ENCODE results near the gene TMEM163.
"Not testable (repeated sequence)": the region's sequence is repeated elsewhere in the genome, so short reads cannot be mapped to it uniquely, and the experiment has no call there.

Gene TMEM163

DNA sequence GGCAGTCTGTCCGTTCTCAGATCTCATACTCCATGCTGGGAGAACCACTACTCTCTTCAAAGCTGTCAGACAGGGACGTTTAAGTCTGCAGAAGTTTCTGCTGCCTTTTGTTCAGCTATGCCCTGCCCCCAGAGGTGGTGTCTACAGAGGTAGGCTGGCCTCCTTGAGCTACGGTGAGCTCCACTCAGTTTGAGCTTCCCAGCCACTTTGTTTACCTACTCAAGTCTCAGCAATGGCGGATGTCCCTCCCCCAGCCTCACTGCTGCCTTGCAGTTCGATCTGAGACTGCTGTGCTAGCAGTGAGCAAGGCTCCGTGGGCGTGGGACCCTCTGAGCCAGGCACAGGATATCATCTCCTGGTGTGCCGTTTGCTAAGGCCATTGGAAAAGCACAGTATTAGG, 33.2 kb upstream of the TMEM163 start:
- not testable (repeated sequence) for H2BK120ac ChIP-seq (ENCODE audit: insufficient read depth, low read length, poor library complexity); H3K23ac ChIP-seq (ENCODE audit: low read length); H3K27me3 ChIP-seq (ENCODE audit: insufficient read depth, low read length); H3K79me1 ChIP-seq (ENCODE audit: low read length); H3K18ac ChIP-seq (ENCODE audit: low read length); H3K27ac ChIP-seq (ENCODE audit: low read depth, low read length); H3K9ac ChIP-seq (ENCODE audit: low read length); H3K4ac ChIP-seq (ENCODE audit: low read depth, low read length); H3K36me3 ChIP-seq (ENCODE audit: control insufficient read depth in 1 of 2, insufficient read depth in 2 of 2, low read length in 2 of 2); H4K91ac ChIP-seq (ENCODE audit: low read depth, low read length); DNase-seq; H2AK5ac ChIP-seq (ENCODE audit: low read length); H4K8ac ChIP-seq (ENCODE audit: low read depth, low read length); H3K4me1 ChIP-seq (ENCODE audit: control insufficient read depth in 1 of 2, insufficient read depth in 2 of 2, low read length in 2 of 2); H3K9me3 ChIP-seq (ENCODE audit: insufficient read depth, low read depth, low read length); H3K14ac ChIP-seq (ENCODE audit: low read length); H2BK12ac ChIP-seq (ENCODE audit: low read length); H3K79me2 ChIP-seq (ENCODE audit: control insufficient read depth, insufficient read depth, low read length, poor library complexity); H4K12ac ChIP-seq (ENCODE audit: low read depth, low read length); H2AFZ ChIP-seq (ENCODE audit: insufficient read depth, low read length, poor library complexity); H3K4me2 ChIP-seq (ENCODE audit: low read length); H2BK5ac ChIP-seq (ENCODE audit: low read depth, low read length, poor library complexity); H3K4me3 ChIP-seq (ENCODE audit: low read depth, low read length)
- WGBS (ENCODE audit: extremely low coverage, insufficient coverage, insufficient read length) = no CpG with 5 or more reads among the region's 8 CpGs

DNA sequence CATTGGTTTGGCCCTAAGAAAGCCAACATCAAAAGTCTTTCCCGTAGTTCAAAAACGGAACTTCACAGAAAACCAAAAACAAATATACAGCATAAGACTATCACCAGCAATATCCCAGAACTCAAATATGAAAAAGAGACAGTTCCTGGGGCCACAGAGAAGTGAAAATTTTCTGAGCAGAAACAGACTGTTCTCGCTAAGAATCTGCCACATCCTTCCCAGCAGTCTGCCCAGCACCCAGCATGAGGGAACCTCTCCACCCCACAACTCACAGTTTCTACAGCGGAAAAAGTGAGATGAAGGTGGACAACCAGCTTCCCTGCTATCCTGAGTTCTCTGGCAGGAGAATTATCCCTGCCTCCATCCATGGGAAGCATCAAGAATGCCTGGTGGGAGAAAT, 26.7 kb upstream of the TMEM163 start:
- Histone ChIP-seq H4K8ac (ENCODE audit: low read depth, low read length) (no peak overlapping the region), H4K91ac (ENCODE audit: low read depth, low read length) (no peak overlapping the region), H2BK12ac (ENCODE audit: low read length) (no peak overlapping the region), H3K4me1 (ENCODE audit: control insufficient read depth in 1 of 2, insufficient read depth in 2 of 2, low read length in 2 of 2) (no peaks in the 10 kb centered on the region), H3K14ac (ENCODE audit: low read length) (no peak overlapping the region), H2BK120ac (ENCODE audit: insufficient read depth, low read length, poor library complexity) (no peak overlapping the region), H2AK5ac (ENCODE audit: low read length) (no peak overlapping the region), H3K36me3 (ENCODE audit: control insufficient read depth in 1 of 2, insufficient read depth in 2 of 2, low read length in 2 of 2) (no peaks in the 10 kb centered on the region), H2BK5ac (ENCODE audit: low read depth, low read length, poor library complexity) (no peak overlapping the region), H3K27ac (ENCODE audit: low read depth, low read length) (no peak overlapping the region), H3K4ac (ENCODE audit: low read depth, low read length) (no peak overlapping the region), H3K4me3 (ENCODE audit: low read depth, low read length) (no peak overlapping the region), H3K9ac (ENCODE audit: low read length) (no peak overlapping the region), H2AFZ (ENCODE audit: insufficient read depth, low read length, poor library complexity) (no peak overlapping the region), H3K79me1 (ENCODE audit: low read length) (no peaks in the 10 kb centered on the region), H3K27me3 (ENCODE audit: insufficient read depth, low read length) (no peaks in the 10 kb centered on the region), H3K9me3 (ENCODE audit: insufficient read depth, low read depth, low read length) (no peaks in the 10 kb centered on the region), H3K18ac (ENCODE audit: low read length) (no peak overlapping the region), H4K12ac (ENCODE audit: low read depth, low read length) (no peak overlapping the region), H3K4me2 (ENCODE audit: low read length) (no peak overlapping the region), H3K23ac (ENCODE audit: low read length) (no peak overlapping the region), H3K79me2 (ENCODE audit: control insufficient read depth, insufficient read depth, low read length, poor library complexity) (no peaks in the 10 kb centered on the region)
- DNase-seq = no peak
- WGBS (ENCODE audit: extremely low coverage, insufficient coverage, insufficient read length) = no CpG with 5 or more reads among the region's 4 CpGs

DNA sequence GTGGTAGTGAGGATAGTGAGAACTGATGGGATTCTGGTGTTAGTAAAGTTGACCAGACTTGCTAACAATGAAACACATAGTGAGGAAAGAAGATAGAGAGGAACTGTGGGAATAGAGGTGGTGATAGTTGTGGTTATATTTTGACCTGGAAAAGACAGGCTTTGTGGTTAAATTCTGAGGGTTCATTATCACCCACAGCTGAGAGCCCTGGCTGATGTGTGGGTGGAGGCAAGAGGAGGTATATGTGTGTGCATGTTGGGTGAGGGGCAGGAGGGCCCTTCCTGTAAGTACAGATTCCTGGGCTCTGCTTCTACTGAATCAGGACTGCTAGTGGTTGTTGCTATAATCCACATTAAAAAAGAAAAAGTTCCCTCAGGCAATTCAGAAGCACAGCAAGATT, 26.2 kb upstream of the TMEM163 start:
- Histone ChIP-seq H4K12ac (ENCODE audit: low read depth, low read length) (no peak overlapping the region), H3K27me3 (ENCODE audit: insufficient read depth, low read length) (no peaks in the 10 kb centered on the region), H4K8ac (ENCODE audit: low read depth, low read length) (no peak overlapping the region), H2AFZ (ENCODE audit: insufficient read depth, low read length, poor library complexity) (no peak overlapping the region), H3K14ac (ENCODE audit: low read length) (no peak overlapping the region), H2AK5ac (ENCODE audit: low read length) (no peak overlapping the region), H3K4ac (ENCODE audit: low read depth, low read length) (no peak overlapping the region), H3K27ac (ENCODE audit: low read depth, low read length) (no peak overlapping the region), H3K36me3 (ENCODE audit: control insufficient read depth in 1 of 2, insufficient read depth in 2 of 2, low read length in 2 of 2) (no peaks in the 10 kb centered on the region), H3K4me3 (ENCODE audit: low read depth, low read length) (no peak overlapping the region), H3K4me2 (ENCODE audit: low read length) (no peak overlapping the region), H2BK5ac (ENCODE audit: low read depth, low read length, poor library complexity) (no peak overlapping the region), H3K4me1 (ENCODE audit: control insufficient read depth in 1 of 2, insufficient read depth in 2 of 2, low read length in 2 of 2) (no peaks in the 10 kb centered on the region), H3K79me2 (ENCODE audit: control insufficient read depth, insufficient read depth, low read length, poor library complexity) (no peaks in the 10 kb centered on the region), H3K79me1 (ENCODE audit: low read length) (no peaks in the 10 kb centered on the region), H4K91ac (ENCODE audit: low read depth, low read length) (no peak overlapping the region), H3K9me3 (ENCODE audit: insufficient read depth, low read depth, low read length) (no peaks in the 10 kb centered on the region), H3K18ac (ENCODE audit: low read length) (no peak overlapping the region), H3K9ac (ENCODE audit: low read length) (no peak overlapping the region), H3K23ac (ENCODE audit: low read length) (no peak overlapping the region), H2BK120ac (ENCODE audit: insufficient read depth, low read length, poor library complexity) (no peak overlapping the region), H2BK12ac (ENCODE audit: low read length) (no peak overlapping the region)
- no peak for DNase-seq

DNA sequence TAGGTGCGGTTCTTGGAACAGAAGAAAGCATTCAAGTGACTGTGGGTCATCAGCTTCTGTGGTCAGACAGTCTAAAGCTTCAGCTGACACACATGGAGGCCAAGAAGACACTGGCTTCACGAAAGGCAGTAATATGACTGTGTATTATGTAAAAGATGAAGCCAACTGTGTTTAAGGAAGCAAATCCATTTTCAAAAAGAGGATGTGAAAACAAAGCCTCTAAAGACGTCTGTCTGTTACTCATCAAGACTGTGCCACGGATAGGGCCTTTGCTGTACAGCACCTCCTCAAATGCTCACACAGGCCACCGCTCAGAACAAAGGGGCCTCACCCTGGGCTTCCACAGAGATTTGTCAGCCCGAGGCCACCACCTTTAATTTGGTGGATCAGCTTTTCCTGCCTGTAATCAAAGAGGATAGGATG, 21.1 kb upstream of the TMEM163 start:
- peak; percentile 43 to 47 for DNase-seq
- Histone ChIP-seq H3K4me3 (ENCODE audit: low read depth, low read length) (no peak overlapping the region), H2BK120ac (ENCODE audit: insufficient read depth, low read length, poor library complexity) (no peak overlapping the region), H2AK5ac (ENCODE audit: low read length) (no peak overlapping the region), H3K9me3 (ENCODE audit: insufficient read depth, low read depth, low read length) (no peaks in the 10 kb centered on the region), H4K8ac (ENCODE audit: low read depth, low read length) (no peak overlapping the region), H3K4ac (ENCODE audit: low read depth, low read length) (no peak overlapping the region), H3K4me2 (ENCODE audit: low read length) (no peak overlapping the region), H3K79me1 (ENCODE audit: low read length) (peaks cover 7% of the 10 kb centered on the region), H4K12ac (ENCODE audit: low read depth, low read length) (no peak overlapping the region), H3K36me3 (ENCODE audit: control insufficient read depth in 1 of 2, insufficient read depth in 2 of 2, low read length in 2 of 2) (no peaks in the 10 kb centered on the region), H3K27me3 (ENCODE audit: insufficient read depth, low read length) (no peaks in the 10 kb centered on the region), H3K79me2 (ENCODE audit: control insufficient read depth, insufficient read depth, low read length, poor library complexity) (peaks cover 5% of the 10 kb centered on the region), H2BK12ac (ENCODE audit: low read length) (no peak overlapping the region), H4K91ac (ENCODE audit: low read depth, low read length) (no peak overlapping the region), H3K23ac (ENCODE audit: low read length) (no peak overlapping the region), H3K14ac (ENCODE audit: low read length) (no peak overlapping the region), H2AFZ (ENCODE audit: insufficient read depth, low read length, poor library complexity) (no peak overlapping the region), H3K27ac (ENCODE audit: low read depth, low read length) (no peak overlapping the region), H3K18ac (ENCODE audit: low read length) (no peak overlapping the region), H3K4me1 (ENCODE audit: control insufficient read depth in 1 of 2, insufficient read depth in 2 of 2, low read length in 2 of 2) (peaks cover 8 to 10% of the 10 kb centered on the region in 2 experiments), H2BK5ac (ENCODE audit: low read depth, low read length, poor library complexity) (no peak overlapping the region), H3K9ac (ENCODE audit: low read length) (no peak overlapping the region)
- WGBS (ENCODE audit: extremely low coverage, insufficient coverage, insufficient read length) = no CpG with 5 or more reads among the region's 6 CpGs
